SK-N-MC (cell line): ENCODE data around the gene CCR5.

Experiments used
- DNase-seq: peaks from one replicate; pipeline ENCODE4 v3.0.0-alpha.2; 2011; ENCODE audit warnings: low read depth, low spot score
- H3K27ac ChIP-seq: fragments of 200-600 bp; sonication (generic); 2 replicates; pipeline ENCODE4 v1.5.1; 2016; ENCODE audit warnings: mixed run types
- H3K36me3 ChIP-seq: fragments of 200-600 bp; sonication (generic); 2 replicates; pipeline ENCODE4 v1.6.1; 2017; ENCODE audit warnings: antibody characterized with exemption, low read length, mixed read lengths; ENCODE audit not compliant: insufficient read depth
- H3K4me3 ChIP-seq: fragments of 200-600 bp; sonication (generic); 2 replicates; pipeline ENCODE4 v1.5.1; 2016
- H3K9ac ChIP-seq: fragments of 200-600 bp; sonication (generic); 2 replicates; pipeline ENCODE4 v1.8.0; 2017; ENCODE audit warnings: mixed run types, mixed read lengths; ENCODE audit not compliant: insufficient read length
- H3K9me3 ChIP-seq: fragments of 200-600 bp; sonication (generic); 2 replicates; pipeline ENCODE4 v1.6.1; 2017; ENCODE audit warnings: low read depth, mild to moderate bottlenecking, antibody characterized with exemption, low read length, moderate library complexity, mixed read lengths
- EZH2 ChIP-seq: fragments of 200-600 bp; sonication (generic); IDR thresholded peaks from one replicate; pipeline ENCODE4 v1.6.1; 2017; ENCODE audit warnings: antibody characterized with exemption
- FOXP2 ChIP-seq: optimal IDR thresholded peaks from 2 replicates; pipeline ENCODE3; 2011; ENCODE audit warnings: mild to moderate bottlenecking, moderate library complexity; ENCODE audit not compliant: insufficient read depth; ENCODE audit errors: extremely low read length, control extremely low read depth
- POLR2AphosphoS5 ChIP-seq: IDR thresholded peaks from 2 replicates; pipeline ENCODE4 v1.6.1; 2012; ENCODE audit warnings: mild to moderate bottlenecking, low read depth, low read length, borderline replicate concordance

CCR5 gene

DNA sequence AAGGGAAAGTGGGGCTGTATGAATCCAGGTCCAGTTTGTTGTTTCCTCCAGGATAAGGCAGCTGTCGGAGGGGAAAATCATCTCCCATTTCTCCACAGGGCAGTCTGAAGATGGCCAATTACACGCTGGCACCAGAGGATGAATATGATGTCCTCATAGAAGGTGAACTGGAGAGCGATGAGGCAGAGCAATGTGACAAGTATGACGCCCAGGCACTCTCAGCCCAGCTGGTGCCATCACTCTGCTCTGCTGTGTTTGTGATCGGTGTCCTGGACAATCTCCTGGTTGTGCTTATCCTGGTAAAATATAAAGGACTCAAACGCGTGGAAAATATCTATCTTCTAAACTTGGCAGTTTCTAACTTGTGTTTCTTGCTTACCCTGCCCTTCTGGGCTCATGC, 37.2 kb downstream of the CCR5 start:
- TF ChIP-seq EZH2 (no peak), FOXP2 (no peak), POLR2AphosphoS5 (no peak)
- Histone ChIP-seq H3K9me3 (no peaks in the 10 kb centered on the region), H3K36me3 (no peaks in the 10 kb centered on the region), H3K9ac (no peak overlapping the region), H3K27ac (no peak overlapping the region), H3K4me3 (no peak overlapping the region)
- DNase-seq, result no peak

DNA sequence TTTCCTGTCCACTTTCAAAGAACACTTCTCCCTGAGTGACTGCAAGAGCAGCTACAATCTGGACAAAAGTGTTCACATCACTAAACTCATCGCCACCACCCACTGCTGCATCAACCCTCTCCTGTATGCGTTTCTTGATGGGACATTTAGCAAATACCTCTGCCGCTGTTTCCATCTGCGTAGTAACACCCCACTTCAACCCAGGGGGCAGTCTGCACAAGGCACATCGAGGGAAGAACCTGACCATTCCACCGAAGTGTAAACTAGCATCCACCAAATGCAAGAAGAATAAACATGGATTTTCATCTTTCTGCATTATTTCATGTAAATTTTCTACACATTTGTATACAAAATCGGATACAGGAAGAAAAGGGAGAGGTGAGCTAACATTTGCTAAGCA, 38.1 kb downstream of the CCR5 start:
- no peak for DNase-seq
- TF ChIP-seq EZH2, result no peak
- no peak for TF ChIP-seq FOXP2
- TF ChIP-seq POLR2AphosphoS5, result no peak
- H3K36me3 ChIP-seq, result no peaks in the 10 kb centered on the region
- H3K4me3 ChIP-seq, result no peak overlapping the region
- no peak overlapping the region for H3K27ac ChIP-seq
- H3K9me3 ChIP-seq, result no peaks in the 10 kb centered on the region
- H3K9ac ChIP-seq, result no peak overlapping the region

DNA sequence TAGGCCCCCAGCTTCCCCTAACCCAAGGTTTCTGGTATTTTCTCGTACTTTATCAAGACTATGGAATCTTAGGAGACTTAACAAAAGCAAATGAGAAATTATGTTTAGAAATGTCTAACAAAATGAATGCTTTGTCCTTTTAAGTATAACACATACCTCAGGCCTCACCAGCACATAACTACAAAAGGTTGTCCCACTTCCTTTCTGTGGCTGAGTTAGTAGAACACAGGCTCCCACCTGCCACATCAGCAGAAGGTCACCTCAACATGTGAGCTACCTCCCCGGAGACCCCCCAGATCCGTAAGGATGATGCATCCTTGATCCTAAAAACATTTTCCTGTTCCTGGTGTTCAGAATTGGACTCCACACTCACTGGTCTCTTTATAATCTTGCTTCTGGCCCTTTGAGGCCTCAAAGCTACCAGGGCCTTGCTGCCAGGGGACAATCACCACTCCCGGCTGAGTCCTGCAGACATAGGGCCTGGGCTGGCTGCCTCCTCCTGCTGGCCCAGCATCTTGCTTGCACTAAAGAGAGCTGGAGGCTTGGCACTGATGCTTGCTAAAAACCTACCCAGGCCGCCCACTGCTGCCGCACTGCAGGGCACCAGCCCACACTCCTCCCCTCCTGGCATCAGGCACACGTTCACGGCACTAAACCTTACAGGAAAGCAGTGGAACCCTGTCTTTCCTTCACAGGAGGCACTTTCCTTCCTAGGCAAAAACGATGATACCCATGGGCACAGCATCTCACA, 39.2 kb downstream of the CCR5 start:
- H3K4me3 ChIP-seq, result no peak overlapping the region
- H3K36me3 ChIP-seq, result no peaks in the 10 kb centered on the region
- H3K9ac ChIP-seq, result no peak overlapping the region
- H3K27ac ChIP-seq, result no peak overlapping the region
- TF ChIP-seq FOXP2 (no peak), EZH2 (no peak), POLR2AphosphoS5 (no peak)
- H3K9me3 ChIP-seq, result no peaks in the 10 kb centered on the region
- DNase-seq, result no peak

DNA sequence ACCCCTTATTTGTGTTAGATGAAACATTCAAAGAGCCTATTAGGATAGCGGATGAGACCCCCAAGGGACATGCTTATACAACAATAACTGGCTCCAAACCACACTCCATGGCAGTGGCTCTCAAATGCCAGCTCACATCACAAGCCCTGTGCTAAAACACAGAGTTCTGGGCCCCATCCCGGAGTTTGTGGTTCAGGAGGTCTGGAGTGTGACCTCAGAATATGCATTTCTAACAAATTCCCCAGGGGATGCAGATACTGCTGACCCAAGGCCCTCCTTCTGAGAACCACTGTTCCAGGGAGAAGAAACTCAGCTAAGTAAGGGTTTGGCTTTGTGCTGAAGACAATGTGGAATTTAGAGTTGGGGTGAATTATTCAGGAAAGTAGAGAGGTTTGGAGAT, 39.9 kb downstream of the CCR5 start:
- H3K4me3 ChIP-seq, result no peak overlapping the region
- H3K27ac ChIP-seq, result no peak overlapping the region
- no peak overlapping the region for H3K9ac ChIP-seq
- no peak for DNase-seq
- no peaks in the 10 kb centered on the region for H3K9me3 ChIP-seq
- H3K36me3 ChIP-seq, result no peaks in the 10 kb centered on the region
- TF ChIP-seq POLR2AphosphoS5, result no peak
- TF ChIP-seq EZH2, result no peak
- no peak for TF ChIP-seq FOXP2

DNA sequence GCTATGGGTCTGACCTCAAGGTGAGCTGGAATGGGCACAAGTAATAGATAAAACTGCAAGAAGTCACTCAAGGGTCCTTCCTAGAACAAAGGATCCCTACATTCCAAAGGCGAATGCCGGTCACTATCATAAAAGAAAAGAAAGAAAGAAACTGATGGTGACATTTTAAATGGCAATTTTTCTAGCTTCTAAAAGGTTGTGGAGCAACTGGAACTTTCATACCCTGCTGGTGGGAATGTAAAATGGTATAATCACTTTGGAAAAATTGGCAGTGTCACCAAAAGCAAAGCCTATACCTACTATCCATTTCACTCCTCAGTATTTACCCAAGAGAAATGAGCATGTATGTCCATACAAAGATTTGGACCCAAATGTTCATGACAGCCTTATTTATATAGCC, 40.5 kb downstream of the CCR5 start:
- TF ChIP-seq POLR2AphosphoS5 (no peak), EZH2 (no peak), FOXP2 (no peak)
- Histone ChIP-seq H3K4me3 (no peak overlapping the region), H3K9me3 (no peaks in the 10 kb centered on the region), H3K36me3 (no peaks in the 10 kb centered on the region), H3K27ac (no peak overlapping the region), H3K9ac (no peak overlapping the region)
- DNase-seq, result no peak

DNA sequence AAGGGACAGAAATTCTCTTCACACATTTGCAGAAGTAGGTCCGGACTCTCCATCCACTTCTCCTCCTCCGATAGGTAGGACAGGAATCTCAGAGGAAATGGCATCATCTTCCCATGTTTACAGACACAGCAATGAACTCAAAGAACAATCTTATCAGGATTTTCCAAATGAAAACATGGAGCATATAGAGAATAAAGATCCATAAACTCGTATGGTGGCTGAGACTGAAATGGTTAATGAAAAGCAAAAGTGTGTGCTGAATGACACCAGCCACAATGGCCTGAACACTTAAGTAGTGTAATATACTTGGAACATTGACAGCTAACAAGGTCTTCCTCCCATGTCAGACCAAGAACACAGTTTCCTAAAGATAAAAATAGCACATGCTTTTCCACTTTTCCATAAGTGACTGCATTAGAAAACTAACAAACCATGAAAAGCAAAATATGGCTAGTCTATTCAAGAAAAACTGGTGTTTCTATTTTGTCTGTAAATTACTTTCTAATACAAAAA, 42.1 kb downstream of the CCR5 start:
- no peak for DNase-seq
- no peak overlapping the region for H3K27ac ChIP-seq
- no peaks in the 10 kb centered on the region for H3K36me3 ChIP-seq
- H3K4me3 ChIP-seq, result no peak overlapping the region
- H3K9ac ChIP-seq, result no peak overlapping the region
- H3K9me3 ChIP-seq, result no peaks in the 10 kb centered on the region
- TF ChIP-seq POLR2AphosphoS5 (no peak), FOXP2 (no peak), EZH2 (no peak)

DNA sequence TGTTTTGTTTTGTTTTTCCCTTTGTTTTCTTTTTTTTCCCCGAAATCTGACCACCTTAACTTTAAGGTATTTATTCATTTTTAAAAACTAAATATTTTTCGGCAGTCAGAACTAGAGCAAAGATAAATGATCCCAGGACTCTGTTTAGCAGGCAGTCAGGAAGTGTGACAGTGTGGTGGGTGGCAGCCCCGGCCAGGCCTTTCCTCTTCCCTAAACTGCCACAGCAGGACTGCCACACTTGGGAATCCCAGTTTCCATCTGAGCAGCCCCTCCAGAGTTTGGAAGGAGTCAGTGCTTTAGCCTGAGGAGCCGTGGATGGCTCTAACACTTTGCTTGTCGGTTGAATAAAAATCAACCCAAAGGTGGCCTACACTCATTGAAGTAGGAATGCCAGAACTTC, 43.2 kb downstream of the CCR5 start:
- Histone ChIP-seq H3K4me3 (no peak overlapping the region), H3K27ac (no peak overlapping the region), H3K9me3 (no peaks in the 10 kb centered on the region), H3K9ac (no peak overlapping the region), H3K36me3 (no peaks in the 10 kb centered on the region)
- no peak for DNase-seq
- TF ChIP-seq EZH2, result no peak
- TF ChIP-seq POLR2AphosphoS5, result no peak
- no peak for TF ChIP-seq FOXP2

DNA sequence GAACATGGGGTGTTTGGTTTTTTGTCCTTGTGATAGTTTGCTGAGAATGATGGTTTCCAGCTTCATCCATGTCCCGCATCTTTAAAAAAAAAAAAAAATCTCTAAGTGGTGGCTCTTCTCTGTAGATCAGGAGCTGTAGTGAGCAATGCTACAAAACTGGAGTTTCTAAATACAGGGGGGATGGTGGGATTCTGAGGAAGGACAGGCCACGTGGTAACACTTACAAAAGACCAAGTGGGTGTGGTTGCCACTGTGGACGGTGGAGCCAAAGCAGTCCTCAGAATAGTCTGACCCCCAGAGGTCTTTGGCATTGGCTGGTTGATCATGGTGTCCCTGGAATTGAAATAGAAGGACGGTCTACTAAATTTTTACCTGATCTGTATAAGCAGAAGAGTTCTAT, 44.0 kb downstream of the CCR5 start:
- DNase-seq, result no peak
- no peak overlapping the region for H3K4me3 ChIP-seq
- H3K36me3 ChIP-seq, result no peaks in the 10 kb centered on the region
- no peak overlapping the region for H3K27ac ChIP-seq
- no peak for TF ChIP-seq POLR2AphosphoS5
- no peak for TF ChIP-seq FOXP2
- TF ChIP-seq EZH2, result no peak
- no peaks in the 10 kb centered on the region for H3K9me3 ChIP-seq
- H3K9ac ChIP-seq, result no peak overlapping the region
